ENCODE results near the gene PSMB1. TPM values are rescaled to one million over a fixed set of nuclear protein-coding genes. Genes with fewer than 3 reads are reported as not detected.
"Not testable (repeated sequence)": the region's sequence is repeated elsewhere in the genome, so short reads cannot be mapped to it uniquely, and the experiment has no call there.

The PSMB1 gene
- total and polyA plus RNA-seq, 2 donors (not counting 1 experiment from before 2014, with no cell fraction given) = 94.3 to 134 TPM

DNA sequence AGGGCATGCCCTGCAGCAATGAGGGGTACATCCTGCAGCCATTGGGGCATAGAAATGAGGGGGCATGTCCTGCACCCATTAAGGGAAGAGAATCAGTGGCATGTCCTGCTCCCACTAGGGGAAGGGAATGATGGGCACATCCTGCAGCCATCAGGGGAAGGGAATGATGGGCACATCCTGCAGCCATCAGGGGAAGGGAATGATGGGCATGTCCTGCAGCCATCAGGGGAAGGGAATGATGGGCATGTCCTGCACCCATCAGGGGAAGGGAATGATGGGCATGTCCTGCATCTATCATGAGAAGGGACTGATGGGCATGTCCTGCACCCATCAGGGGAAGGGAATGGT, 49.7 kb downstream of the PSMB1 start:
- no peaks in the 10 kb centered on the region for H3K4me1 Mint-ChIP-seq
- Histone ChIP-seq H3K9me3 (ENCODE audit: control extremely low read depth in 1 of 3, control insufficient read depth in 2 of 3, insufficient read depth in 1 of 3, low read length in 2 of 3) (peaks cover 0 to 31% (median 4%) of the 10 kb centered on the region in 3 donors), H3K36me3 (replicated peaks in 1 of 2; ENCODE audit: control extremely low read depth in 1 of 2, control insufficient read depth in 1 of 2, extremely low read depth in 1 of 2, insufficient read depth in 2 of 2, low read length in 1 of 2) (no peaks in the 10 kb centered on the region), H3K27me3 (replicated peaks in 1 of 4; ENCODE audit: control extremely low read depth in 1 of 4, control insufficient read depth in 3 of 4, insufficient read depth in 4 of 4, low read length in 3 of 4) (peaks cover 0 to 24% (median 7%) of the 10 kb centered on the region in 4 experiments), H2AFZ (ENCODE audit: insufficient read depth, low read depth, low read length, poor library complexity, severe bottlenecking) (no peak overlapping the region), H3K4me1 (ENCODE audit: control insufficient read depth in 2 of 2, insufficient read depth in 2 of 2, low read length in 2 of 2) (no peaks in the 10 kb centered on the region), H4K20me1 (ENCODE audit: control insufficient read depth, insufficient read depth, low read length, poor library complexity, severe bottlenecking) (no peaks in the 10 kb centered on the region), H3K4me2 (replicated peaks; ENCODE audit: low read depth, low read length, poor library complexity, severe bottlenecking) (no peak overlapping the region), H3K9ac (ENCODE audit: low read length) (no peak overlapping the region), H3K79me2 (ENCODE audit: control insufficient read depth, insufficient read depth, low read length) (no peaks in the 10 kb centered on the region), H3K4me3 (ENCODE audit: control extremely low read depth in 1 of 5, extremely low read depth in 1 of 5, insufficient read depth in 1 of 5, low read depth in 2 of 5, low read length in 4 of 5) (no peak overlapping the region), H3K27ac (ENCODE audit: low read length in 2 of 2) (no peak overlapping the region)
- H3K9me3 Mint-ChIP-seq (ENCODE audit: insufficient read depth) = peaks cover 15% of the 10 kb centered on the region
- H3K4me3 Mint-ChIP-seq = no peak overlapping the region
- TF ChIP-seq, protein P1, sequence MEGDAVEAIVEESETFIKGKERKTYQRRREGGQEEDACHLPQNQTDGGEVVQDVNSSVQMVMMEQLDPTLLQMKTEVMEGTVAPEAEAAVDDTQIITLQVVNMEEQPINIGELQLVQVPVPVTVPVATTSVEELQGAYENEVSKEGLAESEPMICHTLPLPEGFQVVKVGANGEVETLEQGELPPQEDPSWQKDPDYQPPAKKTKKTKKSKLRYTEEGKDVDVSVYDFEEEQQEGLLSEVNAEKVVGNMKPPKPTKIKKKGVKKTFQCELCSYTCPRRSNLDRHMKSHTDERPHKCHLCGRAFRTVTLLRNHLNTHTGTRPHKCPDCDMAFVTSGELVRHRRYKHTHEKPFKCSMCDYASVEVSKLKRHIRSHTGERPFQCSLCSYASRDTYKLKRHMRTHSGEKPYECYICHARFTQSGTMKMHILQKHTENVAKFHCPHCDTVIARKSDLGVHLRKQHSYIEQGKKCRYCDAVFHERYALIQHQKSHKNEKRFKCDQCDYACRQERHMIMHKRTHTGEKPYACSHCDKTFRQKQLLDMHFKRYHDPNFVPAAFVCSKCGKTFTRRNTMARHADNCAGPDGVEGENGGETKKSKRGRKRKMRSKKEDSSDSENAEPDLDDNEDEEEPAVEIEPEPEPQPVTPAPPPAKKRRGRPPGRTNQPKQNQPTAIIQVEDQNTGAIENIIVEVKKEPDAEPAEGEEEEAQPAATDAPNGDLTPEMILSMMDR (IDR thresholded peaks at IDR 0.05) = no peak
- no peak for TF ChIP-seq EZH2 (IDR thresholded peaks at IDR 0.05; ENCODE audit: borderline replicate concordance, insufficient read depth, low read depth, low read length, poor library complexity, severe bottlenecking)
- no peak for ATAC-seq (ENCODE audit: low read depth)
- DNase-seq = no peak
- ChIA-PET CTCF (no interaction called here), POLR2A (no interaction called here)
- H3K27me3 Mint-ChIP-seq = peaks cover 47% of the 10 kb centered on the region
- intact Hi-C loops (cut with micrococcal nuclease) = no loop called here
- H3K27ac Mint-ChIP-seq = no peak overlapping the region

DNA sequence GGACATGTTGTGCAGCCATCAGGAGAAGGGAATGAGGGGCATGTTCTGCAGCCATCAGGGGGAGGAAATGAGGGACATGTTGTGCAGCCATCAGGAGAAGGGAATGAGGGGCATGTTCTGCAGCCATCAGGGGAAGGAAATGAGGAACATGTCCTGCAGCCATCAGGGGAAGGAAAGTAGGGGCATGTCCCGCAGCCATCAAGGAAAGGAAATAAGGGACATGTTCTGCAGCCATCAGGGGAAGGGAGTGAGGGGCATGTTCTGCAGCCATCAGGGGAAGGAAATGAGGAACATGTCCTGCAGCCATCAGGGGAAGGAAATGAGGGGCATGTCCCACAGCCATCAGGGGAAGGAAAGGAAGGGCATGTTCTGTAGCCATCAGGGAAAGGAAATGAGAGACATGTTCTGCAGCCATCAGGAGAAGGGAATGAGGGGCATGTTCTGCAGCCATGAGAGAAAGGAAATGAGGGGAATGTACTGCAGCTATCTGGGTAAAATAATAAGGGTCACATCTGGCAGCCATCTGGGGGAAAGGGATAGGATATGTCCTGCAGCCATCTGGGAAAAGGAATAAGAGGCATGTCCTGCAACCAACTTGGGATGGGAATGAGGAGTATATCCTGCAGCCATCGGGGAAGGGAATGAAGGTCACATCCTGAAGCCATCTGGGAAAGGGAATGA, 50.2 kb downstream of the PSMB1 start:
- H3K27ac ChIP-seq (ENCODE audit: low read length in 2 of 2); H3K36me3 ChIP-seq (replicated peaks in 1 of 2; ENCODE audit: control extremely low read depth in 1 of 2, control insufficient read depth in 1 of 2, extremely low read depth in 1 of 2, insufficient read depth in 2 of 2, low read length in 1 of 2); DNase-seq; H3K4me1 ChIP-seq (ENCODE audit: control insufficient read depth in 2 of 2, insufficient read depth in 2 of 2, low read length in 2 of 2); H2AFZ ChIP-seq (ENCODE audit: insufficient read depth, low read depth, low read length, poor library complexity, severe bottlenecking); H3K9ac ChIP-seq (ENCODE audit: low read length); H3K27ac Mint-ChIP-seq; CTCF ChIA-PET; H3K4me1 Mint-ChIP-seq; POLR2A ChIA-PET; H3K79me2 ChIP-seq (ENCODE audit: control insufficient read depth, insufficient read depth, low read length); H3K4me3 ChIP-seq (ENCODE audit: control extremely low read depth in 1 of 5, extremely low read depth in 1 of 5, insufficient read depth in 1 of 5, low read depth in 2 of 5, low read length in 4 of 5); H4K20me1 ChIP-seq (ENCODE audit: control insufficient read depth, insufficient read depth, low read length, poor library complexity, severe bottlenecking); H3K4me3 Mint-ChIP-seq; ATAC-seq (ENCODE audit: low read depth); intact Hi-C loops (cut with micrococcal nuclease); H3K4me2 ChIP-seq (replicated peaks; ENCODE audit: low read depth, low read length, poor library complexity, severe bottlenecking): not testable (repeated sequence)
- peaks cover 49% of the 10 kb centered on the region for H3K27me3 Mint-ChIP-seq
- H3K9me3 Mint-ChIP-seq (ENCODE audit: insufficient read depth) = peaks cover 15% of the 10 kb centered on the region
- Histone ChIP-seq H3K27me3 (replicated peaks in 1 of 4; ENCODE audit: control extremely low read depth in 1 of 4, control insufficient read depth in 3 of 4, insufficient read depth in 4 of 4, low read length in 3 of 4) (peaks cover 0 to 25% (median 7%) of the 10 kb centered on the region in 4 experiments), H3K9me3 (ENCODE audit: control extremely low read depth in 1 of 3, control insufficient read depth in 2 of 3, insufficient read depth in 1 of 3, low read length in 2 of 3) (peaks cover 0 to 31% (median 4%) of the 10 kb centered on the region in 3 donors)
- 95% methylated on average over 2 of the region's 2 CpGs for WGBS (ENCODE audit: insufficient coverage)

DNA sequence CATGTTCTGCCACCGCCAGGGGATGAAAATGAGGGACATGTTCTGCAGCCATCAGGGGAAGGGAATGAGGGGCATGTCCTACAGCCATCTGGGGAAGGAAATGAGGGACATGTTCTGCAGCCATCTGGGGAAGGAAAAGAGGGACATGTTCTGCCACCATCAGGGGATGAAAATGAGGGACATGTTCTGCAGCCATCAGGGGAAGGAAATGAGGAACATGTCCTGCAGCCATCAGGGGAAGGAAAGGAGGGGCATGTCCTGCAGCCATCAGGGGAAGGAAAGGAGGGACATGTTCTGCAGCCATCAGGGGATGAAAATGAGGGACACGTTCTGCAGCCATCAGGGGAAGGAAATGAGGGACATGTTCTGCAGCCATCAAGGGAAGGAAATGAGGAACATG, 50.8 kb downstream of the PSMB1 start:
- H3K27ac ChIP-seq (ENCODE audit: low read length in 2 of 2); H3K4me3 Mint-ChIP-seq; H3K79me2 ChIP-seq (ENCODE audit: control insufficient read depth, insufficient read depth, low read length); H3K4me1 ChIP-seq (ENCODE audit: control insufficient read depth in 2 of 2, insufficient read depth in 2 of 2, low read length in 2 of 2); H3K36me3 ChIP-seq (replicated peaks in 1 of 2; ENCODE audit: control extremely low read depth in 1 of 2, control insufficient read depth in 1 of 2, extremely low read depth in 1 of 2, insufficient read depth in 2 of 2, low read length in 1 of 2); CTCF ChIA-PET; DNase-seq; H3K9ac ChIP-seq (ENCODE audit: low read length); H3K4me2 ChIP-seq (replicated peaks; ENCODE audit: low read depth, low read length, poor library complexity, severe bottlenecking); H2AFZ ChIP-seq (ENCODE audit: insufficient read depth, low read depth, low read length, poor library complexity, severe bottlenecking); ATAC-seq (ENCODE audit: low read depth); intact Hi-C loops (cut with micrococcal nuclease); H3K4me1 Mint-ChIP-seq; H3K27ac Mint-ChIP-seq; H3K4me3 ChIP-seq (ENCODE audit: control extremely low read depth in 1 of 5, extremely low read depth in 1 of 5, insufficient read depth in 1 of 5, low read depth in 2 of 5, low read length in 4 of 5); H4K20me1 ChIP-seq (ENCODE audit: control insufficient read depth, insufficient read depth, low read length, poor library complexity, severe bottlenecking); POLR2A ChIA-PET: not testable (repeated sequence)
- Histone ChIP-seq H3K9me3 (ENCODE audit: control extremely low read depth in 1 of 3, control insufficient read depth in 2 of 3, insufficient read depth in 1 of 3, low read length in 2 of 3) (peaks cover 0 to 31% (median 4%) of the 10 kb centered on the region in 3 donors), H3K27me3 (replicated peaks in 1 of 4; ENCODE audit: control extremely low read depth in 1 of 4, control insufficient read depth in 3 of 4, insufficient read depth in 4 of 4, low read length in 3 of 4) (peaks cover 0 to 25% (median 7%) of the 10 kb centered on the region in 4 experiments)
- 45% methylated on average over 2 of the region's 2 CpGs for WGBS (ENCODE audit: insufficient coverage)
- Mint-ChIP-seq H3K9me3 (ENCODE audit: insufficient read depth) (peaks cover 15% of the 10 kb centered on the region), H3K27me3 (peaks cover 53% of the 10 kb centered on the region)
